SU-DHL-6 (cell line): ENCODE results near the gene ACOX3.

Experiments used
- H2AFZ ChIP-seq: fragments of 200-600 bp; sonication (generic); 2 replicates; pipeline ENCODE4 v1.6.1; 2014; ENCODE audit warnings: low read depth, mild to moderate bottlenecking, moderate library complexity, mixed read lengths, antibody characterized with exemption, low read length; ENCODE audit not compliant: severe bottlenecking
- H3F3A ChIP-seq: fragments of 200-600 bp; shearing (Covaris generic); 2 replicates; pipeline ENCODE4 v1.6.0; 2016; ENCODE audit warnings: antibody characterized with exemption, mild to moderate bottlenecking; ENCODE audit not compliant: insufficient read depth
- H3K27ac ChIP-seq: fragments of 200-600 bp; sonication (generic); 2 replicates; pipeline ENCODE4 v1.5.1; 2016; ENCODE audit warnings: low read depth, mild to moderate bottlenecking, low read length, moderate library complexity, mixed read lengths
- H3K27me3 ChIP-seq: fragments of 200-600 bp; sonication (generic), shearing (Covaris generic); 2 replicates; pipeline ENCODE4 v1.6.0; 2014; ENCODE audit warnings: mild to moderate bottlenecking, low read length
- H3K36me3 ChIP-seq: fragments of 200-600 bp; sonication (generic); 2 replicates; pipeline ENCODE4 v1.6.1; 2014; ENCODE audit warnings: mild to moderate bottlenecking, low read length, mixed read lengths
- H3K4me2 ChIP-seq: fragments of 300-600, 200-600 bp; shearing (Covaris generic), sonication (generic); 2 replicates; pipeline ENCODE4 v1.6.0; 2014; ENCODE audit warnings: low read length, low read depth, mild to moderate bottlenecking; ENCODE audit not compliant: poor library complexity, severe bottlenecking
- H3K4me3 ChIP-seq: fragments of 200-600 bp; sonication (generic); 2 replicates; pipeline ENCODE4 v1.5.1; 2014; ENCODE audit warnings: antibody characterized with exemption, low read length, mild to moderate bottlenecking, mixed read lengths; ENCODE audit not compliant: insufficient read depth, poor library complexity, severe bottlenecking
- H3K79me2 ChIP-seq: fragments of 200-600 bp; sonication (generic); 2 replicates; pipeline ENCODE4 v1.6.1; 2014; ENCODE audit warnings: mild to moderate bottlenecking, low read length, moderate library complexity; ENCODE audit not compliant: insufficient read depth
- H3K9ac ChIP-seq: fragments of 200-600 bp; sonication (generic); 2 replicates; pipeline ENCODE4 v1.7.0; 2014; ENCODE audit warnings: mild to moderate bottlenecking, low read length
- H3K9me2 ChIP-seq: fragments of 200-600 bp; sonication (generic); replicated peaks from 2 replicates; pipeline ENCODE4 v1.6.1; 2014; ENCODE audit warnings: low read length; ENCODE audit not compliant: insufficient read depth
- H3K9me3 ChIP-seq: fragments of 200-600 bp; sonication (generic); 2 replicates; pipeline ENCODE4 v1.6.1; 2014; ENCODE audit warnings: low read length, mixed read lengths; ENCODE audit not compliant: insufficient read depth
- H4K20me1 ChIP-seq: fragments of 200-600 bp; sonication (generic); 2 replicates; pipeline ENCODE4 v1.6.1; 2014; ENCODE audit warnings: low read depth, mild to moderate bottlenecking, antibody characterized with exemption, low read length, moderate library complexity, mixed read lengths
- CTCF ChIP-seq: fragments of 200-600 bp; sonication (generic); IDR thresholded peaks from one replicate; pipeline ENCODE4 v1.5.1; 2017; ENCODE audit warnings: antibody characterized with exemption, mild to moderate bottlenecking, low read length, moderate library complexity; ENCODE audit not compliant: insufficient read depth, poor library complexity, severe bottlenecking
- EZH2phosphoT487 ChIP-seq: fragments of 200-600 bp; sonication (generic), shearing (Covaris generic); conservative IDR thresholded peaks from 2 replicates; pipeline ENCODE4 v1.6.1; 2018; ENCODE audit warnings: mild to moderate bottlenecking, antibody characterized with exemption, low read length, moderate library complexity, mixed read lengths

ACOX3 gene

GRCh38 chr4:8343967-8344331 is 96.6 kb downstream of the ACOX3 start:
- Histone ChIP-seq H3K4me3 (no peak overlapping the region), H3K27ac (no peak overlapping the region), H3K9ac (no peak overlapping the region), H3K27me3 (no peaks in the 10 kb centered on the region), H3K4me2 (no peak overlapping the region), H3K9me2 (no peaks in the 10 kb centered on the region), H4K20me1 (no peaks in the 10 kb centered on the region), H3F3A (no peaks in the 10 kb centered on the region), H3K36me3 (no peaks in the 10 kb centered on the region), H2AFZ (no peak overlapping the region), H3K79me2 (no peaks in the 10 kb centered on the region), H3K9me3 (no peaks in the 10 kb centered on the region)
- TF ChIP-seq CTCF (no peak), EZH2phosphoT487 (no peak)

- TF ChIP-seq CTCF = no peak
- no peak for TF ChIP-seq EZH2phosphoT487
- no peaks in the 10 kb centered on the region for H3F3A ChIP-seq
- no peaks in the 10 kb centered on the region for H3K36me3 ChIP-seq
- no peaks in the 10 kb centered on the region for H3K27me3 ChIP-seq
- no peaks in the 10 kb centered on the region for H4K20me1 ChIP-seq
- H3K9me2 ChIP-seq = no peaks in the 10 kb centered on the region
- H3K9ac ChIP-seq = no peak overlapping the region
- no peak overlapping the region for H2AFZ ChIP-seq
- no peak overlapping the region for H3K27ac ChIP-seq
- no peaks in the 10 kb centered on the region for H3K79me2 ChIP-seq
- H3K4me2 ChIP-seq = no peak overlapping the region
- no peak overlapping the region for H3K4me3 ChIP-seq
- H3K9me3 ChIP-seq = no peaks in the 10 kb centered on the region
Measured at GRCh38 chr4:8343262-8343966, 97.1 kb downstream of the ACOX3 start.

DNA sequence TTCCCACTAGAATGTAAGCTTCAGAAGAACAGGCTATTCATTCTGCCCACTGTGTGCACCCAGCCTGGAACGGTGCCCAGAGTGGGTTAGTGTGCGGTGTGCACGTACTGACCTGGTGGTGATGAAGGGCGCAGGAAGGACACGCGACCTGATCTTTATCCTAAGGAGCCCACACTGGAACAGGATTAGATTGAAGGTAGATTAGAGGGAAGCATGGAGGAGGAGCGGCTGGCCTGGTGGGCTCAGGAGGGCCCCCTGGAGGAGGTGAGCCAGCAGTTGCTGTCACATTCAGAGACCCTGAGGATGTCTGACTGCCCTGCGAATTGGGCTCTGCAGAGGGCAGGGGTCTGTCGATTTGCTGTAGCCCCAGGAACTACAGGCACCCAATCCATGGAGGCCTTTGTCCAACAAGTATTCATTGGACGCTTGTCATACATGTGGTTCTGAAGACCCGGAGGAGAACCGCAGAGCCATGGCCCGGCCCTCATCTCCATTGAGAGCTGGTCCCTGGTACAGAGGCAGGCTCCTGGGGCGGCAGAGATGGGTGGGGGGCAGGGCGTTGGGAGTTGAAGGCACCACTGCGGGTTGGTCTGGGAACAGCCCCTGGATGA is 97.8 kb downstream of the ACOX3 start:
- TF ChIP-seq CTCF (no peak), EZH2phosphoT487 (no peak)
- H3K27ac ChIP-seq = no peak overlapping the region
- H3K79me2 ChIP-seq = no peaks in the 10 kb centered on the region
- H3K27me3 ChIP-seq = no peaks in the 10 kb centered on the region
- no peaks in the 10 kb centered on the region for H4K20me1 ChIP-seq
- H3K4me3 ChIP-seq = no peak overlapping the region
- no peak overlapping the region for H3K9ac ChIP-seq
- H3F3A ChIP-seq = no peaks in the 10 kb centered on the region
- H2AFZ ChIP-seq = no peak overlapping the region
- H3K36me3 ChIP-seq = no peaks in the 10 kb centered on the region
- no peaks in the 10 kb centered on the region for H3K9me2 ChIP-seq
- H3K4me2 ChIP-seq = no peak overlapping the region
- no peaks in the 10 kb centered on the region for H3K9me3 ChIP-seq
